Keratinocyte (primary cell): ENCODE measurements around the gene LDLR. TPM values are rescaled to one million over a fixed set of nuclear protein-coding genes. Genes with fewer than 3 reads are reported as not detected.

ENCODE experiments used
- DNase-seq: peaks from one replicate; pipeline ENCODE4 v3.0.0-alpha.2; 2011; ENCODE audit warnings: low read depth, missing footprints, low spot score
- FAIRE-seq: peaks from 2 replicates; lab custom pipeline; 2011; peaks lifted over from hg19 to GRCh38; lab: Jason Lieb, UNC
- H2AFZ ChIP-seq: 2 replicates; pipeline ENCODE4 v1.6.0; 2012; ENCODE audit warnings: low read length, control low read depth, inconsistent platforms; ENCODE audit not compliant: control insufficient read depth
- H3K27ac ChIP-seq: 2 replicates; pipeline ENCODE4 v1.5.1; 2011; ENCODE audit warnings: low read length; ENCODE audit not compliant: control insufficient read depth, insufficient read depth
- H3K27me3 ChIP-seq: 3 replicates; pipeline ENCODE4 v1.6.0; 2011; ENCODE audit warnings: low read length; ENCODE audit not compliant: control insufficient read depth, insufficient read depth; ENCODE audit errors: extremely low read depth
- H3K36me3 ChIP-seq, 2 experiments: 2 replicates in 1 of 2; 3 replicates in 1 of 2; pipeline ENCODE4 v1.5.1; 2011; ENCODE audit warnings: low read length in 2 of 2, mild to moderate bottlenecking in 1 of 2; ENCODE audit not compliant: control insufficient read depth in 2 of 2, insufficient read depth in 2 of 2; ENCODE audit errors: extremely low read depth in 1 of 2
- H3K4me1 ChIP-seq: 3 replicates; pipeline ENCODE4 v1.5.1; 2011; ENCODE audit warnings: low read length; ENCODE audit not compliant: control insufficient read depth, insufficient read depth; ENCODE audit errors: extremely low read depth
- H3K4me2 ChIP-seq: 3 replicates; pipeline ENCODE4 v1.6.0; 2011; ENCODE audit warnings: low read depth, low read length; ENCODE audit not compliant: control insufficient read depth, insufficient read depth; ENCODE audit errors: extremely low read depth
- H3K4me3 ChIP-seq, 3 experiments: fragments of 200-600 bp in 1 of 3; sonication (generic) in 1 of 3; 2 replicates in 2 of 3; 3 replicates in 1 of 3; pipeline ENCODE4 v1.5.1; 2011 to 2016; ENCODE audit warnings: low read length in 3 of 3, mild to moderate bottlenecking in 3 of 3, control low read depth in 2 of 3, inconsistent platforms in 1 of 3, low read depth in 1 of 3, mixed read lengths in 1 of 3, mixed run types in 1 of 3, moderate library complexity in 1 of 3; ENCODE audit not compliant: control insufficient read depth in 2 of 3, insufficient read depth in 2 of 3; ENCODE audit errors: extremely low read depth in 1 of 3
- H3K79me2 ChIP-seq: 2 replicates; pipeline ENCODE4 v1.6.0; 2012; ENCODE audit warnings: low read length; ENCODE audit not compliant: control insufficient read depth, insufficient read depth
- H3K9ac ChIP-seq: 3 replicates; pipeline ENCODE4 v1.6.0; 2011; ENCODE audit warnings: low read length; ENCODE audit not compliant: control insufficient read depth, insufficient read depth; ENCODE audit errors: extremely low read depth
- H3K9me1 ChIP-seq: 3 replicates; pipeline ENCODE4 v1.6.0; 2011; ENCODE audit warnings: low read length; ENCODE audit not compliant: control insufficient read depth, insufficient read depth; ENCODE audit errors: extremely low read depth
- H3K9me3 ChIP-seq: 2 replicates; pipeline ENCODE4 v1.5.1; 2012; ENCODE audit warnings: low read depth, low read length; ENCODE audit not compliant: control insufficient read depth
- H4K20me1 ChIP-seq: 3 replicates; pipeline ENCODE4 v1.6.0; 2011; ENCODE audit warnings: low read length; ENCODE audit not compliant: control insufficient read depth, insufficient read depth; ENCODE audit errors: extremely low read depth
- EZH2 ChIP-seq: IDR thresholded peaks from one replicate; pipeline ENCODE4 v1.6.1; 2012; ENCODE audit warnings: inconsistent platforms, mild to moderate bottlenecking, low read length, moderate library complexity
- dilution Hi-C: fragments of 300-500 bp; cut with MboI; formaldehyde crosslinking; loops from one replicate; pipeline ENCODE4 v1.7.0; 2020; ENCODE audit warnings: low sequenced_read_pairs; ENCODE audit not compliant: extremely low pct_ligation_motif_present
- polyA plus RNA-seq, 5 experiments: library from polyadenylated mRNA; depleted of rRNA in 3 of 5; stranded (reverse) in 3 of 5; stranded (forward) in 1 of 5; unstranded in 1 of 5; fragments of >200 nt; gene quantifications; 1 replicate in 1 of 5; 2 replicates in 3 of 5; 3 replicates in 1 of 5; pipeline versions ENCODE4 v1.2.1 to v1.2.3, GENCODE V29; 2011 to 2012; ENCODE audit warnings: missing spikeins in 2 of 5, low read depth in 1 of 5, low replicate concordance in 1 of 5
- TF ChIP-seq, protein P1 (sequence below), 3 experiments: IDR thresholded peaks in 1 of 3; conservative IDR thresholded peaks in 1 of 3; optimal IDR thresholded peaks in 1 of 3; 2 replicates in 2 of 3; 3 replicates in 1 of 3; pipeline versions ENCODE3 to v1.5.1; 2011; ENCODE audit warnings: low read length in 3 of 3, mild to moderate bottlenecking in 3 of 3, moderate library complexity in 2 of 3, control low read depth in 1 of 3, inconsistent platforms in 1 of 3; ENCODE audit not compliant: insufficient read depth in 2 of 3; ENCODE audit errors: extremely low read depth in 1 of 3

LDLR gene
- polyA plus RNA-seq, 1 donor (not counting 4 experiments of a cell fraction or from before 2014, with no cell fraction given): 241 TPM

DNA sequence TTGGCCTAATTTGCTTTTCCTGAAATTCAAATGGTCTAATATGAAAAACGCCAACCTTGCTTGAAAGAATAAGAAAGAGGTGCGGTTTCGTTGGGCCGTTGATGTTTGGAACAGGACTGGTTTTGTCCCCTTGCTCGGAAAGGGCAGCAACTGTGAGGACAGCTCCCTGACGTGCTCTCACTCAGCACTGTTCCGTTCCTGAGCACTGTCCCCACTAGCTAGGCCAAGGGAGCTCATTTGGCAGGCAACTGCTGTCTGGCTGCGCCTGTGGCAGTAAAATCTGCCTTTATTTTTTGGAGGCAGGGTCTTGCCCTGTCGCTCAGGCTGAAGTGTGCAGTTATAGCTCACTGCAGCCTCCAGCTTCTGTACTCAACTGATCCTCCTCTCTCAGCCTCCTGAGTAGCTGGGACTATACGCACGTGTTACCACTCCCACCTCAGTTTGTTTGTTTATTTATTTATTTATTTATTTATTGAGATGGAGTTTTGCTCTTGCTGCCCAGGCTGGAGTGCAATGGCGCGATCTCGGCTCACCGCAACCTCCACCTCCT, 4.5 kb downstream of the LDLR start:
- peak overlapping the region; percentile 19 to 75 (median 35) for H3K4me3 ChIP-seq

DNA sequence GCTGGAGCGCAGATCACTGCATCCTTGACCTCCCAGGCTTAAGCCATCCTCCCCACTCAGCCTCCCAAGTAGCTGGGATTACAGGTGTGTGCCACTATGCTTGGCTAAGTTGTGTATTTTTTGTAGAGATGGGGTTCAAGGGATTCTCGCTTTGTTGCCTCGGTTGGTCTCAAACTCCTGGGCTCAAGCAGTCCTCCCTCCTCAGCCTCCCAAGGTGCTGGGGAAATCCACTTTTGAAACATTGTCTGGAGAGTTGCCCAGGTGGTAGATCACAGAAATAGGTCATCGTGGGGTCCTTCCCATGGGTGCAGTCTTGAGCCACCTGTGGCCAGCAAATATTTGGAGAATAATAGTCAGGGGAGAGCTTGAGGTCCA, 5.2 kb downstream of the LDLR start:
- no peak for TF ChIP-seq EZH2
- TF ChIP-seq, protein P1, sequence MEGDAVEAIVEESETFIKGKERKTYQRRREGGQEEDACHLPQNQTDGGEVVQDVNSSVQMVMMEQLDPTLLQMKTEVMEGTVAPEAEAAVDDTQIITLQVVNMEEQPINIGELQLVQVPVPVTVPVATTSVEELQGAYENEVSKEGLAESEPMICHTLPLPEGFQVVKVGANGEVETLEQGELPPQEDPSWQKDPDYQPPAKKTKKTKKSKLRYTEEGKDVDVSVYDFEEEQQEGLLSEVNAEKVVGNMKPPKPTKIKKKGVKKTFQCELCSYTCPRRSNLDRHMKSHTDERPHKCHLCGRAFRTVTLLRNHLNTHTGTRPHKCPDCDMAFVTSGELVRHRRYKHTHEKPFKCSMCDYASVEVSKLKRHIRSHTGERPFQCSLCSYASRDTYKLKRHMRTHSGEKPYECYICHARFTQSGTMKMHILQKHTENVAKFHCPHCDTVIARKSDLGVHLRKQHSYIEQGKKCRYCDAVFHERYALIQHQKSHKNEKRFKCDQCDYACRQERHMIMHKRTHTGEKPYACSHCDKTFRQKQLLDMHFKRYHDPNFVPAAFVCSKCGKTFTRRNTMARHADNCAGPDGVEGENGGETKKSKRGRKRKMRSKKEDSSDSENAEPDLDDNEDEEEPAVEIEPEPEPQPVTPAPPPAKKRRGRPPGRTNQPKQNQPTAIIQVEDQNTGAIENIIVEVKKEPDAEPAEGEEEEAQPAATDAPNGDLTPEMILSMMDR (optimal IDR thresholded peaks at IDR 0.05 in 1 of 3, IDR thresholded peaks at IDR 0.05 in 1 of 3, conservative IDR thresholded peaks at IDR 0.05 in 1 of 3; ENCODE audit: extremely low read depth in 1 of 3, insufficient read depth in 2 of 3, low read length in 3 of 3): no peak
- peaks cover 93% of the 10 kb centered on the region for H3K79me2 ChIP-seq
- H3K4me2 ChIP-seq: peak overlapping the region; percentile 82
- peak overlapping the region in 2 of 3 experiments; percentile 6 to 51 for H3K4me3 ChIP-seq
- H3K9me1 ChIP-seq: peaks cover 3% of the 10 kb centered on the region
- DNase-seq (no peak), FAIRE-seq (no peak)
- peaks cover 62% of the 10 kb centered on the region for H4K20me1 ChIP-seq
- dilution Hi-C loops: no loop called here
- H3K9ac ChIP-seq: peak overlapping the region; percentile 75
- H3K27ac ChIP-seq: peak overlapping the region; percentile 97
- no peaks in the 10 kb centered on the region for H3K27me3 ChIP-seq
- H3K36me3 ChIP-seq: peaks cover 33 to 66% of the 10 kb centered on the region in 2 experiments
- H3K4me1 ChIP-seq: peaks cover 63% of the 10 kb centered on the region
- no peaks in the 10 kb centered on the region for H3K9me3 ChIP-seq
- no peak overlapping the region for H2AFZ ChIP-seq

More for the DNA sequence above, 4.5 kb downstream of the LDLR start:
- peaks cover 57% of the 10 kb centered on the region for H4K20me1 ChIP-seq
- peaks cover 89% of the 10 kb centered on the region for H3K79me2 ChIP-seq
- no peak for DNase-seq
- peak overlapping the region; percentile 90 for H3K27ac ChIP-seq
- TF ChIP-seq EZH2: no peak
- TF ChIP-seq, protein P1 (optimal IDR thresholded peaks at IDR 0.05 in 1 of 3, IDR thresholded peaks at IDR 0.05 in 1 of 3, conservative IDR thresholded peaks at IDR 0.05 in 1 of 3; ENCODE audit: extremely low read depth in 1 of 3, insufficient read depth in 2 of 3, low read length in 3 of 3): no peak
- dilution Hi-C loops: no loop called here
- peaks cover 32 to 64% of the 10 kb centered on the region in 2 experiments for H3K36me3 ChIP-seq
- peaks cover 3% of the 10 kb centered on the region for H3K9me1 ChIP-seq
- no peaks in the 10 kb centered on the region for H3K27me3 ChIP-seq
- H3K9ac ChIP-seq: peak overlapping the region; percentile 94
- H2AFZ ChIP-seq: no peak overlapping the region
- no peaks in the 10 kb centered on the region for H3K9me3 ChIP-seq
- peaks cover 67% of the 10 kb centered on the region for H3K4me1 ChIP-seq
- peak overlapping the region; percentile 70 for H3K4me2 ChIP-seq
- FAIRE-seq: no peak
